EH (cell line): ENCODE results near the gene ANLN.

Source experiments
- DNase-seq: peaks from one replicate; pipeline ENCODE4 v3.0.0-alpha.2; 2015; ENCODE audit warnings: low read depth

ANLN gene, protein sequence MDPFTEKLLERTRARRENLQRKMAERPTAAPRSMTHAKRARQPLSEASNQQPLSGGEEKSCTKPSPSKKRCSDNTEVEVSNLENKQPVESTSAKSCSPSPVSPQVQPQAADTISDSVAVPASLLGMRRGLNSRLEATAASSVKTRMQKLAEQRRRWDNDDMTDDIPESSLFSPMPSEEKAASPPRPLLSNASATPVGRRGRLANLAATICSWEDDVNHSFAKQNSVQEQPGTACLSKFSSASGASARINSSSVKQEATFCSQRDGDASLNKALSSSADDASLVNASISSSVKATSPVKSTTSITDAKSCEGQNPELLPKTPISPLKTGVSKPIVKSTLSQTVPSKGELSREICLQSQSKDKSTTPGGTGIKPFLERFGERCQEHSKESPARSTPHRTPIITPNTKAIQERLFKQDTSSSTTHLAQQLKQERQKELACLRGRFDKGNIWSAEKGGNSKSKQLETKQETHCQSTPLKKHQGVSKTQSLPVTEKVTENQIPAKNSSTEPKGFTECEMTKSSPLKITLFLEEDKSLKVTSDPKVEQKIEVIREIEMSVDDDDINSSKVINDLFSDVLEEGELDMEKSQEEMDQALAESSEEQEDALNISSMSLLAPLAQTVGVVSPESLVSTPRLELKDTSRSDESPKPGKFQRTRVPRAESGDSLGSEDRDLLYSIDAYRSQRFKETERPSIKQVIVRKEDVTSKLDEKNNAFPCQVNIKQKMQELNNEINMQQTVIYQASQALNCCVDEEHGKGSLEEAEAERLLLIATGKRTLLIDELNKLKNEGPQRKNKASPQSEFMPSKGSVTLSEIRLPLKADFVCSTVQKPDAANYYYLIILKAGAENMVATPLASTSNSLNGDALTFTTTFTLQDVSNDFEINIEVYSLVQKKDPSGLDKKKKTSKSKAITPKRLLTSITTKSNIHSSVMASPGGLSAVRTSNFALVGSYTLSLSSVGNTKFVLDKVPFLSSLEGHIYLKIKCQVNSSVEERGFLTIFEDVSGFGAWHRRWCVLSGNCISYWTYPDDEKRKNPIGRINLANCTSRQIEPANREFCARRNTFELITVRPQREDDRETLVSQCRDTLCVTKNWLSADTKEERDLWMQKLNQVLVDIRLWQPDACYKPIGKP

GRCh38 chr7:36389371-36390198, at the start of gene ANLN:
Gene ANLN (plus strand): TSS chr7:36389862. CDS start chr7:36390027, 165 bp downstream.
- peak; percentile 97 for DNase-seq

DNA sequence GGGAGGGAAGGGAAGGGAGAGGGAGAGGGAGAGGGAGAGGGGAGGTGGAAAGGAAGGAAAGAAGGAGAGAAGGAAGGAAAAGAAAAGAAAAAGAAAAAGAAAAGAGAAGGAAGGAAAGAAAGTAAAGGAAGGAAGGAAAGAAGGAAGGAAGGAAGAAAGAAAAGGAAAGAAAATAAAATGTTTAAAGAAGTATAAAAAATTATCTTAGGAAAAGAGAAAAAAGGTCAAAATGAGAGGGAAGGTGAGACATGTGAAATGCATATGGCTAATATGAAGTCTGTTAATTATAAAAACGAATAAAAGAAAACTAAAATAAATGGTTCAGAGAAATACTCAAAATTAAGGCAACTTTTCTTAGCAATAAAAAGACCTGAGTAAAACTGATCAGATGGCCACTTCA, 46.1 kb upstream of the ANLN start:
- no peak for DNase-seq

DNA sequence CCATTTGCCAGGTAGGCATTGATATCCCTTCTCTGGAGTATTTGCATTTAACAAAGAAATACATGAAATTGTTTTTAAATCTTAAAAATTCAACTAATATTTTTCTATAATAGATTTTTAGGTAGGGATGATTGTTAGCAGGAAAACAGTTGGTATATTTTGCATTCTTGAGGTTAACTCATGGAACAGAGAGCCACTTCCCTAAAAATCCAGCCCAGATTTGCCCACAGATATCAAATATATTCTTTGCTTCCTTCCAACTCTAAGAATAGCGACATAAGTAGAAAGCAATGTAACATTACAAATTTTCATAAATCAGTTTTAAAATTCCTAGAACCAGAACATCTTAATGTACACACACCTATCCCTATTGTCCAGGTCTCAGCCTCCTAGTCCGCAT, 45.0 kb upstream of the ANLN start:
- no peak for DNase-seq

- DNase-seq: peak; percentile 4
These were observed 43.3 kb upstream of the ANLN start for GRCh38 chr7:36346260-36346831.

DNA sequence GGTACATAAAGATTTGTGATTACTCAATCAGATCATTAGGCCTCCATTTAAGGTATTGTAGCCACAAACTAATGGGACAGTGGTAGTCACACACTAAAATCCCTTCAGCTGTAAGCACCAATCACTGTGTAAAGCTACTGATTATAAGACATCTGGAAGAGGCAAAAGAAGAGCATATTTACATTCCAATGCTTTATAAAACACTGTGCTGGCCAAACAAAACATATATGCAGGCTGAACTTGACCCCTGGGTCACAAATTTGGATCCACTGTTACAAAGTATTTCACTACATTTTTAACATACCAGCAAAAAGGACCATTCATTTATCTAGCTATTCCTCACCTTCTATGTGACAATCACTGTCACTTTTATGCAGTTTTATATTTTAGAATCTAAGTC, 41.4 kb upstream of the ANLN start:
- peak; percentile 87 for DNase-seq

- no peak for DNase-seq
These were observed 40.9 kb upstream of the ANLN start for GRCh38 chr7:36348771-36349170.

- no peak for DNase-seq
These were observed 40.0 kb upstream of the ANLN start for GRCh38 chr7:36349626-36350025.

- no peak for DNase-seq
These were observed 34.2 kb upstream of the ANLN start for GRCh38 chr7:36355490-36355889.

- DNase-seq: no peak
These were observed 32.6 kb upstream of the ANLN start for GRCh38 chr7:36357054-36357453.

GRCh38 chr7:36358589-36358988, 31.1 kb upstream of the ANLN start:
- DNase-seq: no peak

DNA sequence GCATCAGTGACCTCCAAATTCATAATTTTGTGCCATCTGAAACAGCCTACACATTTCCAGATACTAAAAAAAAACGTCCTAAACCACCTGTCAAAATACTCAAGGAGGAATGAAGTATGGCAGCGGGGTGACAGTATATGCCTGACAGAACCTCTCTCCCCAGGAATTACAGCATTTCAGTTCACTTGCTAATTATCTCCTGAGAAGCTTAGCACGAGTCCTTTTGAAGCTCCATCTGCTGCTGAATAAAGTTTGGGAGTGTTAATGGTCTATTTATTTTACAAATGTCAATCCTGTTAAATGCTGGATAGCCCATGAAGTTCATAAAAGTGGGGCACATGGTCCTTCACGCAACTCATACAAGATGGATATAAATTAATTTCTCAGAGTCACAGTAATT, 29.4 kb upstream of the ANLN start:
- DNase-seq: no peak

- DNase-seq: no peak
These were observed 28.4 kb upstream of the ANLN start for GRCh38 chr7:36361227-36361626.

DNA sequence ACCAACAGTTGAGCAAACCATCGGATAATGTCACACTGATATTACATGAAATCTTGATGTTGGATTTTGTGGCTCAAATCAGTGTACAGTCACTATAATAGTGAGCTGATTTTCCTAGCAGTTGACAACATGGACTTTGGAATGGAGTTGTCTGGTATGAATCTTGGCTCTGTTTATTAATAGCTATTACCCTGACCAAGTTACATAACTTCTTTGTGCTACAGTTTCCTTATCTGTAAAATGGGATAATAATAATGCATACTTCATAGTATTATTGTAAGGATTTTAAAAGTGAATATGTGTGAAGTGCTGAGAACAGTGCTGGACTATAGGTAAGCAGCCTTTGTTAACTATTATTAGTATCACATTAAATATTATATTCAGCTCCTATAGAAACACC, 26.1 kb upstream of the ANLN start:
- DNase-seq: no peak

GRCh38 chr7:36366005-36366717, 23.5 kb upstream of the ANLN start:
- no peak for DNase-seq

- peak; percentile 82 for DNase-seq
These were observed 22.7 kb upstream of the ANLN start for GRCh38 chr7:36366718-36367560.

GRCh38 chr7:36367561-36368077, 22.0 kb upstream of the ANLN start:
- DNase-seq: no peak

DNA sequence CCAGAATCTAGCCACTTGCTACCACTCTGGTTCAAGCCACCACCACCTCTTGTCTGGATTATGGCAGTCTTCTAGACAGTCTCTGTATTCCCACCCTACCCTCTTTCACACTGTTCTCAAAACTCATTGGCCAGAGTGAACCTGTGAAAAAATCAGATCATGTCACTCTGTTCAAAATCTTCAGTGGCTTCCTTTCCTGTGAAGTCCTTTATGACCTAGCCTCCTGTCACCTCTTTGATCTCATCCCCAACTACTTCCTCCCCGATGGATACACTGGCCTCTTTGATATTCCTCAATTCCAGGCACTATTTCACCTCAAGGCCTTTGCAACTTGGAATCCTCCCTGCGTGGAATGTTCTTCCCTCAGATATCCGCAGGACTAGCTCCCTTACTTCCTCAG, 21.2 kb upstream of the ANLN start:
- no peak for DNase-seq

GRCh38 chr7:36369171-36369570, 20.5 kb upstream of the ANLN start:
- DNase-seq: no peak

DNA sequence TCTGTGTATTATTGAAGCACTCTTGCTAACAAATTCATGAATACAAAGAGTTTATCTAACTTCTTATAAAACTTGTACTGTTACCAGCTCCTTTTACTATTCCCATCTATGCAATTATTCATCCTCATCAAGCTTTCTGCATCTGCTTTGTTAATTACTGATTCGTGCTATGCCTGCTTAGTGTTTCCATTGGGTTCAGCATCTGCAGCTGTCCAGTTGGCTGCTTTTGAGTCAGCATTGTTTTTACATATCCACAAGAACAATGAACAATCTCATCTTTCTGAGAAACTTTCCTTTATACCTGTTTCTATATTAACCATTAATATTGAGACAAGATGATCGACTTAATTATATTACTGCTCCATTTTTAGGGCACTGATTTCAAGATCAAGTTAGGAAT, 19.6 kb upstream of the ANLN start:
- no peak for DNase-seq

- DNase-seq: peak; percentile 80
These were observed 17.5 kb upstream of the ANLN start for GRCh38 chr7:36372156-36372555.
